SK-N-SH (cell line): ENCODE results near the gene TCF25. TPM values are rescaled to one million over a fixed set of nuclear protein-coding genes. Genes with fewer than 3 reads are reported as not detected.

ENCODE experiments used
- CTCF ChIA-PET: fragments of 300-600, 350-600 bp; formaldehyde crosslinking; extraction: SDS; loops from one replicate; lab custom pipeline; 2021; lab: Yijun Ruan, JAX
- POLR2A ChIA-PET: fragments of 350-600 bp; sonication (Branson Sonifier 250); formaldehyde crosslinking; extraction: SDS; loops from one replicate; lab custom pipeline; 2020; ENCODE audit warnings: antibody characterized with exemption, inconsistent platforms; lab: Yijun Ruan, JAX
- DNase-seq: peaks from one replicate; pipeline ENCODE4 v3.0.0; 2012
- H2AFZ ChIP-seq: fragments of 200-600 bp; sonication (generic); 2 replicates; pipeline ENCODE4 v1.8.1; 2016; ENCODE audit warnings: antibody characterized with exemption, mild to moderate bottlenecking, low read depth
- H3F3A ChIP-seq: fragments of 200-600 bp; sonication (generic); replicated peaks from 2 replicates; pipeline ENCODE3; 2016; ENCODE audit warnings: antibody characterized with exemption, mild to moderate bottlenecking; ENCODE audit not compliant: insufficient read depth
- H3K27ac ChIP-seq, 2 experiments: fragments of 200-500 bp in 1 of 2; fragments of 200-600 bp in 1 of 2; sonication (Bioruptor generic) in 1 of 2; sonication (generic), shearing (Covaris generic) in 1 of 2; 2 replicates each; pipeline versions ENCODE4 v1.5.1 to v1.6.1; 2014 to 2016; ENCODE audit warnings: low read depth in 2 of 2, inconsistent platforms in 1 of 2, low read length in 1 of 2, mild to moderate bottlenecking in 1 of 2, mixed read lengths in 1 of 2
- H3K27me3 ChIP-seq: fragments of 200-600 bp; sonication (generic), shearing (Covaris generic); 2 replicates; pipeline ENCODE4 v1.6.1; 2016; ENCODE audit warnings: mixed run types; ENCODE audit not compliant: insufficient read depth
- H3K36me3 ChIP-seq, 2 experiments: fragments of 200-500 bp in 1 of 2; fragments of 200-600 bp in 1 of 2; sonication (Bioruptor generic) in 1 of 2; sonication (generic) in 1 of 2; replicated peaks in 1 of 2; 2 replicates each; pipeline versions ENCODE3 to v1.5.1; 2014 to 2016; ENCODE audit warnings: low read length in 1 of 2, mild to moderate bottlenecking in 1 of 2; ENCODE audit not compliant: insufficient read depth in 2 of 2, control insufficient read depth in 1 of 2
- H3K4me1 ChIP-seq, 2 experiments: fragments of 200-500 bp in 1 of 2; fragments of 200-600 bp in 1 of 2; sonication (Bioruptor generic) in 1 of 2; sonication (generic), shearing (Covaris generic) in 1 of 2; 2 replicates each; pipeline versions ENCODE4 v1.5.1 to v1.6.1; 2014 to 2016; ENCODE audit warnings: low read depth in 1 of 2, low read length in 1 of 2, mixed run types in 1 of 2; ENCODE audit not compliant: insufficient read depth in 2 of 2, control insufficient read depth in 1 of 2
- H3K4me2 ChIP-seq: fragments of 200-600 bp; sonication (generic), shearing (Covaris generic); 2 replicates; pipeline ENCODE4 v1.6.1; 2017; ENCODE audit warnings: mixed run types
- H3K4me3 ChIP-seq, 2 experiments: fragments of 200-500 bp in 1 of 2; fragments of 200-600 bp in 1 of 2; sonication (Bioruptor generic) in 1 of 2; sonication (generic), shearing (Covaris generic) in 1 of 2; 2 replicates each; pipeline versions ENCODE4 v1.5.1 to v1.8.1; 2014 to 2016; ENCODE audit warnings: low read depth in 2 of 2, inconsistent platforms in 1 of 2, low read length in 1 of 2, mild to moderate bottlenecking in 1 of 2, mixed read lengths in 1 of 2, moderate library complexity in 1 of 2
- H3K79me2 ChIP-seq: fragments of 200-600 bp; sonication (generic); 2 replicates; pipeline ENCODE4 v1.8.1; 2017; ENCODE audit warnings: mild to moderate bottlenecking; ENCODE audit not compliant: insufficient read depth
- H3K9ac ChIP-seq: fragments of 200-600 bp; sonication (generic); 2 replicates; pipeline ENCODE4 v1.6.1; 2017; ENCODE audit warnings: mixed run types
- H3K9me2 ChIP-seq: fragments of 200-600 bp; sonication (generic); 2 replicates; pipeline ENCODE4 v1.6.1; 2017; ENCODE audit warnings: mixed run types
- H3K9me3 ChIP-seq: fragments of 200-600 bp; sonication (generic); 2 replicates; pipeline ENCODE4 v1.6.1; 2017; ENCODE audit warnings: mixed run types, mild to moderate bottlenecking, moderate library complexity
- H4K20me1 ChIP-seq: fragments of 200-600 bp; sonication (generic); 2 replicates; pipeline ENCODE4 v1.6.1; 2017; ENCODE audit warnings: mild to moderate bottlenecking, mixed run types; ENCODE audit not compliant: insufficient read depth
- CHD2 ChIP-seq: fragments of 150-350 bp; IDR thresholded peaks from 2 replicates; pipeline ENCODE4 v1.6.1; 2018; ENCODE audit warnings: low read length; ENCODE audit not compliant: partially characterized antibody
- EZH2phosphoT487 ChIP-seq: fragments of 200-600 bp; sonication (generic); IDR thresholded peaks from 2 replicates; pipeline ENCODE4 v1.6.1; 2017; ENCODE audit warnings: low read depth, mixed run types, mild to moderate bottlenecking, antibody characterized with exemption, moderate library complexity, borderline replicate concordance
- FOSL2 ChIP-seq: IDR thresholded peaks from 2 replicates; pipeline ENCODE4 v1.4.0; 2012; ENCODE audit warnings: low read depth, mild to moderate bottlenecking, moderate library complexity, borderline replicate concordance
- FOXJ3 ChIP-seq: sonication (generic); formaldehyde crosslinking; IDR thresholded peaks from 2 replicates; pipeline ENCODE4 v1.5.1; 2020; ENCODE audit warnings: mild to moderate bottlenecking, missing genetic modification reagents
- GABPA ChIP-seq: IDR thresholded peaks from 2 replicates; pipeline ENCODE4 v1.4.0; 2012; ENCODE audit warnings: low read depth, mild to moderate bottlenecking
- JUND ChIP-seq: IDR thresholded peaks from 2 replicates; pipeline ENCODE4 v1.4.0; 2012
- NFIC ChIP-seq: IDR thresholded peaks from 2 replicates; pipeline ENCODE4 v1.4.0; 2012; ENCODE audit warnings: borderline replicate concordance
- NRF1 ChIP-seq: IDR thresholded peaks from 2 replicates; pipeline ENCODE4 v1.6.1; 2012; ENCODE audit warnings: low read depth, mild to moderate bottlenecking, low read length
- POLR2AphosphoS5 ChIP-seq: IDR thresholded peaks from 2 replicates; pipeline ENCODE4 v1.6.1; 2012; ENCODE audit warnings: low read depth, low read length
- RFX5 ChIP-seq: IDR thresholded peaks from 2 replicates; pipeline ENCODE4 v1.6.1; 2012; ENCODE audit warnings: mild to moderate bottlenecking, improper control_type of control experiment, low read length
- RXRA ChIP-seq: IDR thresholded peaks from 2 replicates; pipeline ENCODE4 v1.4.0; 2012; ENCODE audit warnings: low read depth, mild to moderate bottlenecking, borderline replicate concordance
- SIN3A ChIP-seq: IDR thresholded peaks from 2 replicates; pipeline ENCODE4 v1.6.1; 2012; ENCODE audit warnings: low read depth, mild to moderate bottlenecking, low read length, moderate library complexity, borderline replicate concordance
- SMC3 ChIP-seq: IDR thresholded peaks from 2 replicates; pipeline ENCODE4 v1.6.1; 2012; ENCODE audit warnings: low read depth, low read length, improper control_type of control experiment
- TCF12 ChIP-seq: IDR thresholded peaks from 2 replicates; pipeline ENCODE4 v1.4.0; 2012
- TEAD4 ChIP-seq: IDR thresholded peaks from 2 replicates; pipeline ENCODE4 v1.4.0; 2012; ENCODE audit warnings: mild to moderate bottlenecking, borderline replicate concordance; ENCODE audit not compliant: insufficient read depth
- YY1 ChIP-seq: IDR thresholded peaks from 2 replicates; pipeline ENCODE4 v1.4.0; 2012; ENCODE audit warnings: low read depth, mild to moderate bottlenecking
- WGBS: methylation state at CpG from one replicate; pipeline ENCODE4 v1.1.6; 2017; ENCODE audit warnings: low lambda C conversion rate; 5-methylcytosine and 5-hydroxymethylcytosine counted together
- polyA plus RNA-seq, 3 experiments: library from polyadenylated mRNA; depleted of rRNA; stranded (reverse); fragments of >200 nt; gene quantifications; 2 replicates each; pipeline ENCODE4 v1.2.3, GENCODE V29; 2012
- TF ChIP-seq, protein P1 (sequence below): fragments of 200-600 bp; sonication (generic); IDR thresholded peaks from 2 replicates; pipeline ENCODE4 v1.6.1; 2017; ENCODE audit warnings: antibody characterized with exemption, mild to moderate bottlenecking, moderate library complexity
- TF ChIP-seq, protein P2 (sequence below): IDR thresholded peaks from 2 replicates; pipeline ENCODE4 v1.4.0; 2012; ENCODE audit warnings: low read depth
- TF ChIP-seq, protein P3 (sequence below): IDR thresholded peaks from 2 replicates; pipeline ENCODE4; 2012

TCF25 gene
- polyA plus RNA-seq, 1 of the 3 experiments (the other 2 are of a cell fraction) = 208 TPM

DNA sequence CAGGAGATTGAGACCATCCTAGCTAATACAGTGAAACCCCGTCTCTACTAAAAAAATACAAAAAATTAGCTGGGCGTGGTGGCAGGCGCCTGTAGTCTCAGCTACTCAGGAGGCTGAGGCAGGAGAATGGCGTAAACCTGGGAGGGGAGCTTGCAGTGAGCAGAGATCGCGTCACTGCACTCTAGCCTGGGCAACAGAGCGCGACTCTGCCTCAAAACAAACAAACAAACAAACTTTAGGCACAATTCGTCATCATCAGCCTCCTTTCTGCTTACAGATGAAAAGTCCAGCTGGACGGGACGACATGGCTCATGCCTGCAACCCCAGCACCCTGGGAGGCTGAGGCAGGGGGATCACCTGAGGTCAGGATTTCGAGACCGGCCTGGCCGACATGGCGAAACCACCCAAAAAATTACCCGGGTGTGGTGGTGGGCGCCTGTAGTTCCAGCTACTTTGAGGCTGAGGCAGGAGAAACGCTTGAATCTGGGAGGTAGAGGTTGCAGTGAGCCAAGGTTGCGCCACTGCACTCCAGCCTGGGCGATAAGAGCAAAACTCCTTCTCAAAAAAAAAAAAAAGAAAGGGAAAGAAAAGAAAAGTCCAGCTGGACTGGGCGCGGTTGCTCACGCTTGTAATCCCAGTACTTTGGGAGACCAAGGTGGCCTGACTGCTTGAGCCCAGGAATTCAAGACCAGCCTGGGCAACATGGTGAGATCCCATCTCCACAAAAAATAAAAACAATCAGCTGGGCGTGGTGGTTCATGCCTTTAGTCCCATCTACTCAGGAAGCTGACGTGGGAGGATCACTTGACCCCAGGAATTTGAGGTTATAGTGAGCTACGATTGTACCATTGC is 46.6 kb upstream of the TCF25 start:
- CTCF ChIA-PET = interaction anchor here (1.0 to 2.6 kb wide), 3 partner anchors 34 to 121 kb away, joined by 4 to 9 read pairs (median 4); no protein-coding TSS in a partner anchor

More for the DNA sequence above, 46.6 kb upstream of the TCF25 start:
- no peak for DNase-seq
- Histone ChIP-seq H3K9me3 (no peaks in the 10 kb centered on the region), H4K20me1 (0 out of 2 replicates have a peak, but pooled peaks cover 14% of the 10 kb centered on the region), H3K4me2 (peak overlapping the region; percentile 96; the same call in 1 of the 2 replicates), H3K4me3 (no peak overlapping the region; a peak in 1 of 4 replicates), H3F3A (peaks cover 9% of the 10 kb centered on the region), H3K27me3 (no peaks in the 10 kb centered on the region), H3K79me2 (no peaks in the 10 kb centered on the region), H3K9me2 (no peaks in the 10 kb centered on the region), H3K9ac (peak overlapping the region; percentile 73; the same call in 1 of the 2 replicates), H3K4me1 (peaks cover 0 to 17% of the 10 kb centered on the region in 2 experiments; a peak in 1 of 4 replicates), H3K36me3 (peaks cover 0 to under 1% of the 10 kb centered on the region in 2 experiments), H3K27ac (no peak overlapping the region), H2AFZ (no peak overlapping the region)
- WGBS = 89% methylated on average over 26 of the region's 26 CpGs
- TF ChIP-seq TCF12 (no peak), CHD2 (no peak), RXRA (no peak), NRF1 (no peak), NFIC (no peak), FOXJ3 (CRISPR knock-in tag) (no peak), POLR2AphosphoS5 (no peak), EZH2phosphoT487 (no peak), JUND (no peak), SMC3 (no peak), SIN3A (no peak), FOSL2 (no peak), RFX5 (no peak), TEAD4 (no peak), YY1 (no peak), GABPA (no peak)
- TF ChIP-seq, protein P1, sequence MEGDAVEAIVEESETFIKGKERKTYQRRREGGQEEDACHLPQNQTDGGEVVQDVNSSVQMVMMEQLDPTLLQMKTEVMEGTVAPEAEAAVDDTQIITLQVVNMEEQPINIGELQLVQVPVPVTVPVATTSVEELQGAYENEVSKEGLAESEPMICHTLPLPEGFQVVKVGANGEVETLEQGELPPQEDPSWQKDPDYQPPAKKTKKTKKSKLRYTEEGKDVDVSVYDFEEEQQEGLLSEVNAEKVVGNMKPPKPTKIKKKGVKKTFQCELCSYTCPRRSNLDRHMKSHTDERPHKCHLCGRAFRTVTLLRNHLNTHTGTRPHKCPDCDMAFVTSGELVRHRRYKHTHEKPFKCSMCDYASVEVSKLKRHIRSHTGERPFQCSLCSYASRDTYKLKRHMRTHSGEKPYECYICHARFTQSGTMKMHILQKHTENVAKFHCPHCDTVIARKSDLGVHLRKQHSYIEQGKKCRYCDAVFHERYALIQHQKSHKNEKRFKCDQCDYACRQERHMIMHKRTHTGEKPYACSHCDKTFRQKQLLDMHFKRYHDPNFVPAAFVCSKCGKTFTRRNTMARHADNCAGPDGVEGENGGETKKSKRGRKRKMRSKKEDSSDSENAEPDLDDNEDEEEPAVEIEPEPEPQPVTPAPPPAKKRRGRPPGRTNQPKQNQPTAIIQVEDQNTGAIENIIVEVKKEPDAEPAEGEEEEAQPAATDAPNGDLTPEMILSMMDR = no peak
- TF ChIP-seq, protein P2, sequence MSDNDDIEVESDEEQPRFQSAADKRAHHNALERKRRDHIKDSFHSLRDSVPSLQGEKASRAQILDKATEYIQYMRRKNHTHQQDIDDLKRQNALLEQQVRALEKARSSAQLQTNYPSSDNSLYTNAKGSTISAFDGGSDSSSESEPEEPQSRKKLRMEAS = no peak
- TF ChIP-seq, protein P3, sequence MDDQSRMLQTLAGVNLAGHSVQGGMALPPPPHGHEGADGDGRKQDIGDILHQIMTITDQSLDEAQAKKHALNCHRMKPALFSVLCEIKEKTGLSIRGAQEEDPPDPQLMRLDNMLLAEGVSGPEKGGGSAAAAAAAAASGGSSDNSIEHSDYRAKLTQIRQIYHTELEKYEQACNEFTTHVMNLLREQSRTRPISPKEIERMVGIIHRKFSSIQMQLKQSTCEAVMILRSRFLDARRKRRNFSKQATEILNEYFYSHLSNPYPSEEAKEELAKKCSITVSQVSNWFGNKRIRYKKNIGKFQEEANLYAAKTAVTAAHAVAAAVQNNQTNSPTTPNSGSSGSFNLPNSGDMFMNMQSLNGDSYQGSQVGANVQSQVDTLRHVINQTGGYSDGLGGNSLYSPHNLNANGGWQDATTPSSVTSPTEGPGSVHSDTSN = no peak
- POLR2A ChIA-PET = no interaction called here
